Measurements from ENCODE around the gene GRAP2. TPM values are rescaled to one million over a fixed set of nuclear protein-coding genes. Genes with fewer than 3 reads are reported as not detected.

Gene GRAP2
- total RNA-seq, 4 donors from 2014 or later, result 0.97 to 2.0 TPM; not detected in 2

- peaks cover 0 to 5% of the 10 kb centered on the region in 2 donors for H3K27me3 ChIP-seq
- no peak overlapping the region for H3K27ac ChIP-seq
- intact Hi-C loops (cut with DNase I; ENCODE audit: low total_unique reads), result no loop called here
- no peaks in the 10 kb centered on the region for H3K9me3 ChIP-seq
- DNase-seq, result no peak
- no peaks in the 10 kb centered on the region for H3K36me3 ChIP-seq
- TF ChIP-seq POLR2A (IDR thresholded peaks at IDR 0.05), result no peak
- TF ChIP-seq CTCF (IDR thresholded peaks at IDR 0.05), result no peak
- H3K4me1 ChIP-seq, result no peaks in the 10 kb centered on the region
- no peak overlapping the region for H3K4me3 ChIP-seq
Observed at GRCh38 chr22:39925273-39925672, 24.4 kb downstream of the GRAP2 start.

- peaks cover 0 to 5% of the 10 kb centered on the region in 2 donors for H3K27me3 ChIP-seq
- no peak overlapping the region for H3K27ac ChIP-seq
- no peaks in the 10 kb centered on the region for H3K36me3 ChIP-seq
- no peak overlapping the region for H3K4me3 ChIP-seq
- no peak for TF ChIP-seq POLR2A (IDR thresholded peaks at IDR 0.05)
- no peak for TF ChIP-seq CTCF (IDR thresholded peaks at IDR 0.05)
- H3K9me3 ChIP-seq, result no peaks in the 10 kb centered on the region
- intact Hi-C loops (cut with DNase I; ENCODE audit: low total_unique reads), result no loop called here
- no peak for DNase-seq
- H3K4me1 ChIP-seq, result no peaks in the 10 kb centered on the region
Observed at GRCh38 chr22:39925909-39926679, 25.2 kb downstream of the GRAP2 start.

GRCh38 chr22:39926753-39927152 is 25.9 kb downstream of the GRAP2 start:
- DNase-seq, result no peak
- no peaks in the 10 kb centered on the region for H3K36me3 ChIP-seq
- no peak overlapping the region for H3K4me3 ChIP-seq
- H3K27ac ChIP-seq, result no peak overlapping the region
- H3K9me3 ChIP-seq, result no peaks in the 10 kb centered on the region
- intact Hi-C loops (cut with DNase I; ENCODE audit: low total_unique reads), result no loop called here
- no peaks in the 10 kb centered on the region for H3K4me1 ChIP-seq
- peaks cover 0 to 5% of the 10 kb centered on the region in 2 donors for H3K27me3 ChIP-seq
- TF ChIP-seq CTCF (IDR thresholded peaks at IDR 0.05), result no peak
- TF ChIP-seq POLR2A (IDR thresholded peaks at IDR 0.05), result no peak

- no peak for TF ChIP-seq POLR2A (IDR thresholded peaks at IDR 0.05)
- TF ChIP-seq CTCF (IDR thresholded peaks at IDR 0.05), result no peak
- H3K27ac ChIP-seq, result no peak overlapping the region
- no peak for DNase-seq
- H3K4me3 ChIP-seq, result no peak overlapping the region
- H3K27me3 ChIP-seq, result peaks cover 0 to 5% of the 10 kb centered on the region in 2 donors
- H3K4me1 ChIP-seq, result no peaks in the 10 kb centered on the region
- intact Hi-C loops (cut with DNase I; ENCODE audit: low total_unique reads), result no loop called here
- H3K36me3 ChIP-seq, result no peaks in the 10 kb centered on the region
- H3K9me3 ChIP-seq, result no peaks in the 10 kb centered on the region
Observed at GRCh38 chr22:39927544-39927943, 26.7 kb downstream of the GRAP2 start.

Data from uterus (tissue), 4 donors.